RWPE1 (cell line): ENCODE data around the gene CNTNAP2.

Experiments used
- CTCF ChIA-PET: fragments of 350-600 bp; sonication (Branson Sonifier 250); formaldehyde crosslinking; extraction: SDS; loops from one replicate; lab custom pipeline; 2021; lab: Yijun Ruan, JAX
- POLR2A ChIA-PET: fragments of 400-600 bp; formaldehyde crosslinking; extraction: SDS; loops from one replicate; lab custom pipeline; 2020; ENCODE audit warnings: antibody characterized with exemption; ENCODE audit not compliant: low non-redundant PET; lab: Yijun Ruan, JAX
- DNase-seq: peaks from one replicate; pipeline ENCODE4 v3.0.0; 2012; ENCODE audit warnings: low spot score
- H3K27ac ChIP-seq: fragments of 450-650 bp; 2 replicates; pipeline ENCODE4 v1.5.1; 2017
- TF ChIP-seq, protein P1 (sequence below): fragments of 450-650 bp; conservative IDR thresholded peaks from 2 replicates; pipeline ENCODE4 v1.5.1; 2017; ENCODE audit warnings: low read depth, mild to moderate bottlenecking

The CNTNAP2 gene

DNA sequence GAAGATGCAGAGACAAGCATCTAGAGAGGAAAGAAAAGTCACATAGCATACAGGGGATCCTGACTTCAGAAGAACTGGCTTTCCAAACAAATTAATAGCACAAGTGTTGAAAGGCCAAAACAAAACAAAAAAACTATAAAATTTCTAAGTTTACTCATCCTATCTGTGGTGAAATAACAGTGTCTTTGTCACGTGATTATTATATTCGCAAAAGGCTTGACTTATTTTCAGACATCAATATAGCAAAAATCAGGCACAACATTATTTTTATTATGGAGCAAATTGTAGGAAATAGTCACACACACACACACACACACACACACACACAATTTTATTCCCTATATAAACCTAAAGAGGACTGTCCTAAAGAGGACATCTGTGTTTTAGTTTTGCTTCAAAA, 272.3 kb downstream of the CNTNAP2 start:
- CTCF ChIA-PET = no interaction called here
- TF ChIP-seq, protein P1, sequence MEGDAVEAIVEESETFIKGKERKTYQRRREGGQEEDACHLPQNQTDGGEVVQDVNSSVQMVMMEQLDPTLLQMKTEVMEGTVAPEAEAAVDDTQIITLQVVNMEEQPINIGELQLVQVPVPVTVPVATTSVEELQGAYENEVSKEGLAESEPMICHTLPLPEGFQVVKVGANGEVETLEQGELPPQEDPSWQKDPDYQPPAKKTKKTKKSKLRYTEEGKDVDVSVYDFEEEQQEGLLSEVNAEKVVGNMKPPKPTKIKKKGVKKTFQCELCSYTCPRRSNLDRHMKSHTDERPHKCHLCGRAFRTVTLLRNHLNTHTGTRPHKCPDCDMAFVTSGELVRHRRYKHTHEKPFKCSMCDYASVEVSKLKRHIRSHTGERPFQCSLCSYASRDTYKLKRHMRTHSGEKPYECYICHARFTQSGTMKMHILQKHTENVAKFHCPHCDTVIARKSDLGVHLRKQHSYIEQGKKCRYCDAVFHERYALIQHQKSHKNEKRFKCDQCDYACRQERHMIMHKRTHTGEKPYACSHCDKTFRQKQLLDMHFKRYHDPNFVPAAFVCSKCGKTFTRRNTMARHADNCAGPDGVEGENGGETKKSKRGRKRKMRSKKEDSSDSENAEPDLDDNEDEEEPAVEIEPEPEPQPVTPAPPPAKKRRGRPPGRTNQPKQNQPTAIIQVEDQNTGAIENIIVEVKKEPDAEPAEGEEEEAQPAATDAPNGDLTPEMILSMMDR = no peak
- POLR2A ChIA-PET = no interaction called here
- no peak for DNase-seq
- H3K27ac ChIP-seq = no peak overlapping the region

DNA sequence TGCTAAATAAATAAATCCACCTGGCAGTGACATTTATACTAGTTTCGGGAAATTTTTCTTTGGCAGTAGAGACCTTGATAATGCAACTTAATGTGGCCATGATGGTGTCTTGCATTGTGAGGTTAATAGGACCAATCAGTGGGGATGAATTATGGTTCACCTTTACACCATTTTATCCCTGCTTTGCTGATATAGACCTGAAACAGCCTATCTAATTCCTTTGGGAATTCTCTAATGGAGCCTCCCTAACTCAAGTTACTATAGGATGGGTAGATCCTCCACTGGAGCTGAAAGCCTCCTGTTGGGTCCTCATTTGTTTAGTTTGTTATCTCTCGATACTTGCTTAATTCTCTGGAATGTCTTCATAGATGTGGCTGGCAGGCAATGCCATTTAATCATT, 276.7 kb downstream of the CNTNAP2 start:
- TF ChIP-seq, protein P1 = no peak
- POLR2A ChIA-PET = no interaction called here
- CTCF ChIA-PET = no interaction called here
- DNase-seq = no peak
- H3K27ac ChIP-seq = no peak overlapping the region

DNA sequence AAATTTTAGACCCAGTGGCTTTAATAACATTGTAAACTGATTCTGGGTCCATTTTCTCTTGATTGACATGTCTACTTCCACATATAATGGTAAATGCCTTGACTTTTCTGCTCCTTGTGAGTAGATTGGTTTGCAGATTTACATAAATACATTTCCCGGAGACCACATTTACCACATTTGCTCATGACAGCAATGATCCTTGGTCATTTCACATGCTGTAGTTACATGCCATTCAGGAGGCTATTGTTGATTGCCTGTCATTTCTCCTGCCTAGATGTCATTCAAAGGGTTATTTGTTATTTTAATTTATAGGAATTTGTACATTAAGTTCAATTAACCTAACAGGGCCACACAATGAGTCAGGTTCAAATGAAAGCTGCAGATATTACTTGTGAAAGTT, 280.5 kb downstream of the CNTNAP2 start:
- POLR2A ChIA-PET = no interaction called here
- TF ChIP-seq, protein P1 = no peak

DNA sequence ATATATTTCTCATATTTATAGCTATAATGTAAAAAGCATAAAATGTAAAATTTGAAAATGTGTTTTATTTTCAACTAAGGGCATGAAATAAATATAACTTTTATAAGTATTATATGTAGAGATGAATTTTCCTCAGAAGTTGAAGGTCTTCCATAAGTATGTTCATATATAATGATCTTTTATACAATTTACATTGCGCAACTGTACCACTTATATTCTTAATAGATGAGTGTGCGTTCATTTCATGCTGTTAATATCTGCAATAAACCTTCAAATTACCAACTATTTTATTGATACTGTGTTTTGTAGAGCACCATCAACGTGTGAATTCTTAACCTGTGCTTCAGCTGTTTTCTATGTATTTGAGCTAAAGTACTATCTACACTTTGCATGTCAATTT, 285.3 kb downstream of the CNTNAP2 start:
- CTCF ChIA-PET = no interaction called here
- TF ChIP-seq, protein P1 = no peak
- H3K27ac ChIP-seq = no peak overlapping the region
- POLR2A ChIA-PET = no interaction called here
- DNase-seq = no peak

More for the DNA sequence above, 280.5 kb downstream of the CNTNAP2 start:
- DNase-seq = no peak
- CTCF ChIA-PET = no interaction called here
- no peak overlapping the region for H3K27ac ChIP-seq

DNA sequence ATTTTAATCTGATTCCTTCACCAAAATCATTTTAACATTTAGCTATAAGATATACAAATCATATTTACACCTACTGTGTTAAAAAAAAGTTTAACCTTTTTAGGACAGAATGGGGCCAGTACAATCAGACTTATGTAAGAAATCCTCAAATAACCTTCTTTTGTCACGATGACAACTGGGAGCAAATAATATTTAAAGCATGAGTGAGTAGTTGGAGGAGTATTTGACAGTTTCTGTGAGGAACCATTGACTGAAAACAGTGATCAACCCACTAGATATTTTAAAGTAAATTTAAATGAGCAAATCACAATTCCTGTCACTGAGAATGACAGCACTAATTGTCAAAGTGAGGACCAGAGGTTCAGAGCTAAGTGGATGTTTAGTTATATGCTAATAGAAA, 289.1 kb downstream of the CNTNAP2 start:
- no peak overlapping the region for H3K27ac ChIP-seq
- TF ChIP-seq, protein P1 = no peak
- DNase-seq = no peak
- ChIA-PET CTCF (no interaction called here), POLR2A (no interaction called here)

DNA sequence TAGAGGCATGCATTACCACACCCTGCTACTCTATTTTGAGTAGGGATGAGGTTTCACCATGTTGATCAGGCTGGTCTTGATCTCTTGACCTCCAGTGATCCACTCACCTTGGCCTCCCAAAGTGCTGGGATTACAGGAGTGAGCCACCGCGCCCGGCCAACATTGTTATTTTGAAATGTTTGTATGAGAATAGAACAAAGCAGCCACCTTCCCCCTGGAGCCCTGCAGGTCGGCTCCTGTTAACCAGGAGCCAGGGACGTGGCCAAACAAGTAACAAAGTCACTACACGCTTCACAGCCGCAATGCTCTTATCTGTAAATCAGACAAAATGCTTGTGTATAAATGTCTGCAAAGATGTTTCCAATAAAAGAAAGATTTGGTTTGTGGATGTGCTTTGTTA, 295.4 kb downstream of the CNTNAP2 start:
- ChIA-PET CTCF (no interaction called here), POLR2A (no interaction called here)
- H3K27ac ChIP-seq = no peak overlapping the region
- TF ChIP-seq, protein P1 = no peak
- DNase-seq = no peak

DNA sequence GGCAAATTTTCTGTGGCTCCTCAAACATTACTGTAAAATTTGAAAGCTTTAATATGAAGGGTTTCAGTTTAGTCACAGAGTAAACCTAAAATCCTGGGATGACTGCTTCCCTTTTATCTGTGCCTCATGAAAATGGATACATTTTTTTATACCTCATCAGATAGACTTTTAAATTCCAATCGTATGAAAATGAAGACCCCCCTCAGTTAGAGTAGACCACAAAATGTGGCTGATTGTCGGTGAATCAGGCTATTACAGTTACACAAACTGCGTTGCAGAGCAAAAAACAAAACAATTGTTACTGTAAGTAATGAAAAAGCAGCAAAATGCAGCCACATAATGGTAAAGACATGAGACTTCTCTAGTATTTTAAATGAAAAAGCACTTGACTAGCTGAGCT, 296.2 kb downstream of the CNTNAP2 start:
- H3K27ac ChIP-seq = no peak overlapping the region
- CTCF ChIA-PET = no interaction called here
- TF ChIP-seq, protein P1 = no peak
- POLR2A ChIA-PET = no interaction called here
- no peak for DNase-seq
